GM12872 (cell line): ENCODE data around the gene SFXN4.

Experiments
- CTCF ChIP-seq: IDR thresholded peaks from 3 replicates; pipeline ENCODE4 v1.5.1; 2011; ENCODE audit warnings: low read depth, mild to moderate bottlenecking, low read length, moderate library complexity; ENCODE audit not compliant: insufficient read depth

The SFXN4 gene

GRCh38 chr10:119183664-119184412, 18.3 kb upstream of the SFXN4 start:
- no peak for TF ChIP-seq CTCF

GRCh38 chr10:119178372-119179119, 13.0 kb upstream of the SFXN4 start, which contains the start of gene PRDX3:
Gene PRDX3, minus strand, starts transcription at chr10:119178812. Its CDS starts 22 bp downstream, at chr10:119178790.
- TF ChIP-seq CTCF = peak; percentile 10; the same call in 1 of the 3 replicates

GRCh38 chr10:119177708-119178371, 12.3 kb upstream of the SFXN4 start:
- no peak for TF ChIP-seq CTCF

- TF ChIP-seq CTCF = no peak
Observed at GRCh38 chr10:119176166-119176565, 10.7 kb upstream of the SFXN4 start.

- TF ChIP-seq CTCF = no peak
Observed at GRCh38 chr10:119174109-119174508, 8.6 kb upstream of the SFXN4 start.

- TF ChIP-seq CTCF = no peak
Observed at GRCh38 chr10:119167041-119167440, 1.5 kb upstream of the SFXN4 start.

- no peak for TF ChIP-seq CTCF
Observed at GRCh38 chr10:119166564-119166963, 1.1 kb upstream of the SFXN4 start.
